CD4-positive, alpha-beta T cell (primary cell): ENCODE results near the gene RHOJ. TPM values are rescaled to one million over a fixed set of nuclear protein-coding genes. Genes with fewer than 3 reads are reported as not detected.

ENCODE experiments used
- ATAC-seq: fragments of 200-7000 bp; cut with Tn5 transposase; one replicate; pipeline ENCODE4 v1.10.0; 2022; ENCODE audit warnings: mild to moderate bottlenecking; ENCODE audit not compliant: poor library complexity
- CTCF ChIA-PET: fragments of 350-600 bp; sonication (Branson Sonifier 250); formaldehyde crosslinking; loops from one replicate; lab custom pipeline; 2021; ENCODE audit warnings: antibody characterized with exemption, inconsistent platforms; lab: Charles Lee
- POLR2A ChIA-PET: fragments of 350-600 bp; sonication (Branson Sonifier 250); formaldehyde crosslinking; loops from one replicate; lab custom pipeline; 2021; ENCODE audit warnings: antibody characterized with exemption, inconsistent platforms; lab: Charles Lee
- DNase-seq, 14 experiments: peaks; one replicate each; pipeline ENCODE4 v3.0.0-alpha.2; 2013 to 2020; ENCODE audit warnings: mixed read lengths in 2 of 14
- H3K27ac ChIP-seq, 2 donors: one replicate each; pipeline versions ENCODE4 v1.5.1 to v1.7.0; 2013; ENCODE audit warnings: low read length in 2 of 2, low read depth in 1 of 2, mild to moderate bottlenecking in 1 of 2
- H3K27me3 ChIP-seq, 2 experiments: 1 replicate in 1 of 2; 2 replicates in 1 of 2; pipeline versions ENCODE4 v1.6.1 to v1.7.0; 2013; ENCODE audit warnings: low read length in 2 of 2, control low read depth in 1 of 2, mild to moderate bottlenecking in 1 of 2, moderate library complexity in 1 of 2; ENCODE audit not compliant: insufficient read depth in 2 of 2, control insufficient read depth in 1 of 2
- H3K36me3 ChIP-seq: one replicate; pipeline ENCODE4 v1.6.1; 2013; ENCODE audit warnings: low read length, control low read depth; ENCODE audit not compliant: insufficient read depth
- H3K4me1 ChIP-seq: one replicate; pipeline ENCODE4 v1.6.1; 2013; ENCODE audit warnings: low read length, control low read depth; ENCODE audit not compliant: insufficient read depth
- H3K4me3 ChIP-seq: one replicate; pipeline ENCODE4 v1.5.1; 2013; ENCODE audit warnings: mild to moderate bottlenecking, low read length, moderate library complexity
- H3K9me3 ChIP-seq, 2 experiments: 1 replicate in 1 of 2; 2 replicates in 1 of 2; pipeline versions ENCODE4 v1.6.1 to v1.7.0; 2013; ENCODE audit warnings: low read length in 2 of 2, mild to moderate bottlenecking in 2 of 2, control low read depth in 1 of 2, moderate library complexity in 1 of 2; ENCODE audit not compliant: control insufficient read depth in 1 of 2, insufficient read depth in 1 of 2
- H3K27ac Mint-ChIP-seq: one replicate; pipeline ENCODE4 v1.8.0; 2020; ENCODE audit warnings: mixed read lengths
- H3K27me3 Mint-ChIP-seq: one replicate; pipeline ENCODE4 v1.8.0; 2021; ENCODE audit warnings: mixed read lengths
- H3K36me3 Mint-ChIP-seq: one replicate; pipeline ENCODE4 v1.8.0; 2021; ENCODE audit warnings: low read depth, mixed read lengths
- H3K4me1 Mint-ChIP-seq: one replicate; pipeline ENCODE4 v1.8.0; 2021; ENCODE audit warnings: low read depth, mixed read lengths
- H3K4me3 Mint-ChIP-seq: one replicate; pipeline ENCODE4 v1.8.0; 2020; ENCODE audit warnings: mild to moderate bottlenecking, mixed read lengths
- H3K9me3 Mint-ChIP-seq: one replicate; pipeline ENCODE4 v1.8.0; 2020; ENCODE audit warnings: mixed read lengths
- CTCF ChIP-seq: fragments of 200-600 bp; IDR thresholded peaks from one replicate; pipeline ENCODE4 v1.8.0; 2022; ENCODE audit warnings: antibody characterized with exemption, mild to moderate bottlenecking
- intact Hi-C, 2 experiments: fragments of 100-400 bp; cut with DNase I in 1 of 2; cut with micrococcal nuclease in 1 of 2; formaldehyde crosslinking; loops; one replicate each; pipeline versions ENCODE4 v1.15.1 to v1.9.0; 2023 to 2025; cut with DNase I, micrococcal nuclease
- total RNA-seq, 174 experiments: library from RNA in 2 of 174; stranded (reverse) in 2 of 174; gene quantifications; one replicate each; pipeline ENCODE4 v1.2.3 and lab custom pipeline; 2021 to 2026

The RHOJ gene
- total RNA-seq, 2 experiments from 2014 or later = not detected

DNA sequence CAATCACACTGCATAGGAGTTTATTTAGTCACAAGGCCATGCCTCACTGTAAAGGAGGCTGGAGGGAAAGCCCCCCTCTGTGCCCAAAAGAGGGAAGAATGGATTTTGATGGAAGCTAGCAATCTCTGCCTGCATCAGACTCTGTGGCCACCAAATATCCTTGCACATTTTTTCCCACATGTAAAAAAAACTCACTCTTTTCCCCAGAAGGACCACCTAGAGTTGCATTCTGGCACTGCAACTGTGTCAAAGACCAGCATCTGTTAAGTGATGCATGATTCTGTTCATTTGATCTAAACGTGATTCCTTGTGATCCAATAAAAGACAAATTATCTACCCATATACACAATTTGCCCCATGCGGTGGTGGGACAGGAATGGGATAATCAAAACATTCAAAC, 8.0 kb downstream of the RHOJ start:
- no peak overlapping the region for H3K27ac Mint-ChIP-seq
- CTCF ChIA-PET = no interaction called here
- DNase-seq (no peak), ATAC-seq (no peak)
- intact Hi-C loops = no loop called here
- H3K9me3 Mint-ChIP-seq = no peaks in the 10 kb centered on the region
- TF ChIP-seq CTCF = no peak
- Histone ChIP-seq H3K4me1 (no peaks in the 10 kb centered on the region), H3K27me3 (peaks cover 3 to 5% of the 10 kb centered on the region in 2 experiments), H3K36me3 (no peaks in the 10 kb centered on the region), H3K4me3 (no peak overlapping the region), H3K9me3 (no peaks in the 10 kb centered on the region), H3K27ac (no peak overlapping the region)
- no peaks in the 10 kb centered on the region for H3K4me1 Mint-ChIP-seq
- H3K4me3 Mint-ChIP-seq = no peak overlapping the region
- peaks cover 11% of the 10 kb centered on the region for H3K27me3 Mint-ChIP-seq
- H3K36me3 Mint-ChIP-seq = no peaks in the 10 kb centered on the region
- POLR2A ChIA-PET = no interaction called here

GRCh38 chr14:63212776-63213500, 8.7 kb downstream of the RHOJ start:
- ChIA-PET CTCF (no interaction called here), POLR2A (no interaction called here)

DNA sequence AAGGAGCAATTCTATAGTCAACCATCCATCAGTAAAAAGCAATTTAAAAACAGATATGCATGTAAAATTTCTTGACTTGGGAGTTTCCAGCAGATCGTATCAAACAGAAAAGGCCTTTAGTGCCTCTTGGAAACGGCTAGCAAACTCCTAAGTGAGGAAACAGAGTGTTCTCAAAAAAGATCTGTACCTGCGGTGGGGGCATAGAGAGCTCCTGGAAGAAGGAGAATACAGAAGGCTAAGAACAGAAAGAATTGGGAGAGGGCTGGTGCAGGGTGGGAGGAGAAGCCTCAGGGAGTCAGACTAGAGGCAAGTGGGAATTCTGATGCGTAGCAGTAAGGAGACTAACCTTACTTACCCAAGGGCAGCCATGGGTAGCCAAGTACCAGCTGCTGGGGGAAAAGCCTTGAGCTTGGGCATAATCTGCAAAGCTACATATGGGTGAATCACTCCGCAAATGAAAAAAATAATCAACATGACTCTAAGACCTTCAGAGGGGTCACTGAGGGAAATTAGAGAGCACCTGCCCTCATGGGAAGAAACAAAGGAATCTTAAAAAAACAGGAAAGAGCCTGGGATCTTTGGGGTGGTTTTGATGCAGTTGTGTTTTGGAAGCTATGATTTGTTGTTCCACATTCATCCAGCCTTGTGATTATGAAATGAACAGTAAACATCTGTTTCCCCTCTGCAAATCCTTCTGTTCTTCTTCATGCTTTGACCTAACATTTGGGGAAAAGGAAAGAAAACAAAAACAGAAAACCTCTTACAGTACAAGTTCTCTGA, 10.4 kb downstream of the RHOJ start:
- Histone ChIP-seq H3K4me1 (no peaks in the 10 kb centered on the region), H3K27ac (no peak overlapping the region), H3K4me3 (no peak overlapping the region), H3K36me3 (no peaks in the 10 kb centered on the region), H3K9me3 (no peaks in the 10 kb centered on the region), H3K27me3 (no peaks in the 10 kb centered on the region)
- ChIA-PET CTCF (interaction anchor here (0.6 kb wide), 1 partner anchor 15 kb away, joined by 3 read pairs; no protein-coding TSS in a partner anchor), POLR2A (no interaction called here)
- Mint-ChIP-seq H3K27me3 (peaks cover 20% of the 10 kb centered on the region), H3K27ac (no peak overlapping the region), H3K4me3 (no peak overlapping the region), H3K4me1 (no peaks in the 10 kb centered on the region), H3K36me3 (no peaks in the 10 kb centered on the region), H3K9me3 (no peaks in the 10 kb centered on the region)
- DNase-seq (no peak), ATAC-seq (no peak)
- intact Hi-C loops = no loop called here
- no peak for TF ChIP-seq CTCF

More at GRCh38 chr14:63212776-63213500, 8.7 kb downstream of the RHOJ start:
- H3K4me1 Mint-ChIP-seq = no peaks in the 10 kb centered on the region
- no peak for TF ChIP-seq CTCF
- Histone ChIP-seq H3K36me3 (no peaks in the 10 kb centered on the region), H3K4me1 (no peaks in the 10 kb centered on the region), H3K4me3 (no peak overlapping the region), H3K27ac (no peak overlapping the region), H3K9me3 (no peaks in the 10 kb centered on the region), H3K27me3 (peaks cover 3 to 5% of the 10 kb centered on the region in 2 experiments)
- ATAC-seq (no peak), DNase-seq (no peak)
- no peak overlapping the region for H3K4me3 Mint-ChIP-seq
- intact Hi-C loops = no loop called here
- H3K27me3 Mint-ChIP-seq = peaks cover 11% of the 10 kb centered on the region
- H3K36me3 Mint-ChIP-seq = no peaks in the 10 kb centered on the region
- H3K27ac Mint-ChIP-seq = no peak overlapping the region
- no peaks in the 10 kb centered on the region for H3K9me3 Mint-ChIP-seq
